ENCODE data around the gene DOK7. TPM values are rescaled to one million over a fixed set of nuclear protein-coding genes. Genes with fewer than 3 reads are reported as not detected.

The DOK7 gene
- total and polyA plus RNA-seq, 2 donors (not counting 3 experiments of a cell fraction or from before 2014, with no cell fraction given) = not detected

- ChIA-PET POLR2A (no interaction called here), CTCF (no interaction called here)
- FAIRE-seq (no peak), DNase-seq (ENCODE audit: low read depth, low spot score) (no peak)
- Histone ChIP-seq H3K4me2 (ENCODE audit: insufficient read depth, low read length) (no peak overlapping the region), H3K36me3 (ENCODE audit: control insufficient read depth in 2 of 2, extremely low read depth in 1 of 2, insufficient read depth in 2 of 2, low read length in 2 of 2) (peaks cover 0 to under 1% of the 10 kb centered on the region in 2 experiments), H3K27me3 (ENCODE audit: control insufficient read depth in 2 of 2, insufficient read depth in 2 of 2, low read length in 2 of 2) (no peaks in the 10 kb centered on the region), H3K79me2 (ENCODE audit: control insufficient read depth, insufficient read depth, low read length) (peaks cover 2% of the 10 kb centered on the region), H3K9ac (replicated peaks; ENCODE audit: extremely low read depth, insufficient read depth, low read length) (no peak overlapping the region), H3K9me1 (replicated peaks; ENCODE audit: control insufficient read depth, extremely low read depth, insufficient read depth, low read length) (no peaks in the 10 kb centered on the region), H3K27ac (ENCODE audit: insufficient read depth, low read depth, low read length) (no peak overlapping the region), H3K9me3 (replicated peaks; ENCODE audit: control insufficient read depth, insufficient read depth, low read length) (no peaks in the 10 kb centered on the region), H4K20me1 (replicated peaks; ENCODE audit: control insufficient read depth, extremely low read depth, insufficient read depth, low read length) (no peaks in the 10 kb centered on the region), H3K4me1 (ENCODE audit: control insufficient read depth, extremely low read depth, insufficient read depth, low read length) (no peaks in the 10 kb centered on the region), H3K4me3 (replicated peaks in 1 of 3; ENCODE audit: insufficient read depth in 1 of 3, low read depth in 1 of 3, low read length in 3 of 3) (no peak overlapping the region), H2AFZ (ENCODE audit: low read depth, low read length) (no peak overlapping the region)
- TF ChIP-seq FOS (IDR thresholded peaks at IDR 0.05; ENCODE audit: borderline replicate concordance, insufficient read depth, low read length) (no peak), GATA2 (IDR thresholded peaks at IDR 0.05; ENCODE audit: insufficient read depth, insufficient read length, low read depth, low read length) (no peak), POLR2A (IDR thresholded peaks at IDR 0.05; ENCODE audit: low read depth, low read length) (no peak), MAX (IDR thresholded peaks at IDR 0.05; ENCODE audit: insufficient read depth, insufficient read length) (no peak), JUN (IDR thresholded peaks at IDR 0.05; ENCODE audit: borderline replicate concordance, insufficient read depth, insufficient read length, low read depth) (no peak), CTCF (IDR thresholded peaks at IDR 0.05; ENCODE audit: extremely low read depth in 1 of 2, insufficient read depth in 1 of 2, low read depth in 1 of 2, low read length in 2 of 2) (no peak), EZH2 (IDR thresholded peaks at IDR 0.05; ENCODE audit: borderline replicate concordance, low read depth, low read length, severe bottlenecking) (no peak), POLR2AphosphoS5 (IDR thresholded peaks at IDR 0.05; ENCODE audit: insufficient read depth, low read depth, low read length) (no peak), MYC (IDR thresholded peaks at IDR 0.05; ENCODE audit: low read depth, low read length) (no peak)
- intact Hi-C loops (cut with micrococcal nuclease) = no loop called here
- BruUV-seq (replicated peaks) = no TSS peak
- dilution Hi-C loops (cut with MboI; ENCODE audit: extremely low pct_ligation_motif_present, low sequenced_read_pairs) = no loop called here
These were observed 37.6 kb downstream of the DOK7 start for GRCh38 chr4:3500634-3501101.

Measured in endothelial cell of umbilical vein (primary cell).